Osteocyte (in vitro differentiated cells): ENCODE results near the gene RIMBP2. TPM values are rescaled to one million over a fixed set of nuclear protein-coding genes. Genes with fewer than 3 reads are reported as not detected.

ENCODE experiments used
- DNase-seq: peaks from one replicate; pipeline ENCODE4 v3.0.0; 2021; ENCODE audit warnings: mixed read lengths; ENCODE audit not compliant: unreplicated experiment; ENCODE audit errors: extremely low spot score
- H3K27ac Mint-ChIP-seq: one replicate; pipeline ENCODE4 v1.8.0; 2021; ENCODE audit warnings: mild to moderate bottlenecking, mixed read lengths; ENCODE audit not compliant: unreplicated experiment
- H3K27me3 Mint-ChIP-seq: one replicate; pipeline ENCODE4 v1.8.0; 2021; ENCODE audit warnings: mixed read lengths; ENCODE audit not compliant: unreplicated experiment
- H3K36me3 Mint-ChIP-seq: one replicate; pipeline ENCODE4 v1.8.0; 2021; ENCODE audit warnings: mixed read lengths; ENCODE audit not compliant: unreplicated experiment
- H3K4me1 Mint-ChIP-seq: one replicate; pipeline ENCODE4 v1.8.0; 2021; ENCODE audit warnings: mixed read lengths; ENCODE audit not compliant: unreplicated experiment
- H3K4me3 Mint-ChIP-seq: one replicate; pipeline ENCODE4 v1.8.0; 2021; ENCODE audit warnings: mild to moderate bottlenecking, moderate library complexity, mixed read lengths; ENCODE audit not compliant: unreplicated experiment
- H3K9me3 Mint-ChIP-seq: one replicate; pipeline ENCODE4 v1.8.0; 2021; ENCODE audit warnings: mixed read lengths; ENCODE audit not compliant: unreplicated experiment
- total RNA-seq: library from RNA; stranded (reverse); gene quantifications from 2 replicates; pipeline ENCODE4 v1.2.1, GENCODE V29; 2021
- TF ChIP-seq, protein P1 (sequence below): fragments of 200-600 bp; sonication (generic); IDR thresholded peaks from 2 replicates; pipeline ENCODE4 v1.5.0; 2021; ENCODE audit warnings: antibody characterized with exemption, mild to moderate bottlenecking, moderate library complexity

The RIMBP2 gene
- total RNA-seq, 1 donor from 2014 or later: 0.13 TPM

DNA sequence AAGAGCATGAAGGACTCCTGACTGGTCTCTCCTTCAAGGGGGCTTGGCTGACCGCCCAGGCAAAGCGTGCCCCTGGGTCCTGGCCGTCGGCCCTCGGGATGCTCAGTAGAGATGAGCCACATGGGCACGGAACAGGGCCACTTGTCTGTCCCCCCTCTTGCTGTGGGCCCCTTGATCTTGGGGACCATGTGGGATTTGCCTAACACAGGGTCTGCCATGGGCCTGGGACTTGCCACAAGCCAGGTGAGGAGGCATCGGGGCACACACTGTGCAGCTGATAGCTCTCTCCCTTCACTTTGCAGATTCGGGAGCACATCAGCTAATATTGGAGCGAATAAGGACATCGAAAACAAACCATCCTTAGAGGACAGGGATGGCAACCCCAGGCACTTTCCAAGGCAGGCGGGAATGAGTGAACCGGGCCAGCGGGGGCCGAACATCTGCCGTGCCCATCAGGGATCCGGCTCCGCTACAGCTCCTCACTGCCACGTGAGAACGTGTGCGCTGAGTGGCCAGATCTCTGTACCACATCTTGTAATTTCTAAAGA is 290.3 kb downstream of the RIMBP2 start:
- Mint-ChIP-seq H3K4me3 (no peak overlapping the region), H3K36me3 (no peaks in the 10 kb centered on the region), H3K27ac (no peak overlapping the region), H3K4me1 (no peaks in the 10 kb centered on the region), H3K9me3 (no peaks in the 10 kb centered on the region), H3K27me3 (no peaks in the 10 kb centered on the region)
- TF ChIP-seq, protein P1, sequence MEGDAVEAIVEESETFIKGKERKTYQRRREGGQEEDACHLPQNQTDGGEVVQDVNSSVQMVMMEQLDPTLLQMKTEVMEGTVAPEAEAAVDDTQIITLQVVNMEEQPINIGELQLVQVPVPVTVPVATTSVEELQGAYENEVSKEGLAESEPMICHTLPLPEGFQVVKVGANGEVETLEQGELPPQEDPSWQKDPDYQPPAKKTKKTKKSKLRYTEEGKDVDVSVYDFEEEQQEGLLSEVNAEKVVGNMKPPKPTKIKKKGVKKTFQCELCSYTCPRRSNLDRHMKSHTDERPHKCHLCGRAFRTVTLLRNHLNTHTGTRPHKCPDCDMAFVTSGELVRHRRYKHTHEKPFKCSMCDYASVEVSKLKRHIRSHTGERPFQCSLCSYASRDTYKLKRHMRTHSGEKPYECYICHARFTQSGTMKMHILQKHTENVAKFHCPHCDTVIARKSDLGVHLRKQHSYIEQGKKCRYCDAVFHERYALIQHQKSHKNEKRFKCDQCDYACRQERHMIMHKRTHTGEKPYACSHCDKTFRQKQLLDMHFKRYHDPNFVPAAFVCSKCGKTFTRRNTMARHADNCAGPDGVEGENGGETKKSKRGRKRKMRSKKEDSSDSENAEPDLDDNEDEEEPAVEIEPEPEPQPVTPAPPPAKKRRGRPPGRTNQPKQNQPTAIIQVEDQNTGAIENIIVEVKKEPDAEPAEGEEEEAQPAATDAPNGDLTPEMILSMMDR: no peak
- DNase-seq: peak; percentile 84

DNA sequence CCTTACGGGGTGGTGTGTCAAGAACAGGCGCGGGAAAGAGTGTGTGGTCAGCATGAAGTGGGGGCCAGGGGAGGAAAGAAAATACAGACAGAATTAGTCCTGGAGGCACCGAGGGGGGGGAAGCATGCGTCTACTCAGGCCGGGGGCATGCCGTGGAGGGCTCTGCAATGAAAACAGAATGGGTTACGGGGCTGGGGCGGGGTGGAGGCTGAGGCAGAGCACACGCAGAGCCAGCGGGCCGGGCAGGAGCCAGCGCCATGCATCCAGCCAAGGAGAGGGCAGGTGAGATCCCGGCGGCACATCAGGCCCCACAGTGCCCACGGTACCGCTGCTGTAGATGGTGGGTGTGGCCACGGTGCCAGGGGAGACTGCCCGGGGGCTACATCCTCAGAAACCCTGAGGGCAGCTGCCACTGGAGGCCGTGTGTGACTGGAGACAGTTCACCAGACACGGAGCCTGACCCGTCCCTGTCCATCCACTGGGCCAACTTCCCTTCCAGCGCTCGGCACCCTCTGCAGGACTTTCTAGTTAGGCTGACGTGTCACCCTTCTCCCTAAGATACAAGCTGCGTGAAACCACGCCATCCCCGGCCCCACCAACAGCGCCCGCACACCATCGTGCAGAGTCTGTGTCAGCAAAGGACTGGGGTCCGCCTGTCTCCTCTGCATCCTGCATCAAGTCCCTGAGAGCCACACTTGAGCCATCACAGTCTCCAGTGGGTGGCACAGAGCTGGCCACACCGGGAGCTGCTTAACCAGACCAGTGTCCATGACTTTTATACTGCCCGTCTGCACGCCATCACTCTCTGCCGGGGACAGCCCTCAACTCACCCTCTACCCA is 291.0 kb downstream of the RIMBP2 start:
- Mint-ChIP-seq H3K36me3 (no peaks in the 10 kb centered on the region), H3K4me3 (no peak overlapping the region), H3K4me1 (no peaks in the 10 kb centered on the region)

DNA sequence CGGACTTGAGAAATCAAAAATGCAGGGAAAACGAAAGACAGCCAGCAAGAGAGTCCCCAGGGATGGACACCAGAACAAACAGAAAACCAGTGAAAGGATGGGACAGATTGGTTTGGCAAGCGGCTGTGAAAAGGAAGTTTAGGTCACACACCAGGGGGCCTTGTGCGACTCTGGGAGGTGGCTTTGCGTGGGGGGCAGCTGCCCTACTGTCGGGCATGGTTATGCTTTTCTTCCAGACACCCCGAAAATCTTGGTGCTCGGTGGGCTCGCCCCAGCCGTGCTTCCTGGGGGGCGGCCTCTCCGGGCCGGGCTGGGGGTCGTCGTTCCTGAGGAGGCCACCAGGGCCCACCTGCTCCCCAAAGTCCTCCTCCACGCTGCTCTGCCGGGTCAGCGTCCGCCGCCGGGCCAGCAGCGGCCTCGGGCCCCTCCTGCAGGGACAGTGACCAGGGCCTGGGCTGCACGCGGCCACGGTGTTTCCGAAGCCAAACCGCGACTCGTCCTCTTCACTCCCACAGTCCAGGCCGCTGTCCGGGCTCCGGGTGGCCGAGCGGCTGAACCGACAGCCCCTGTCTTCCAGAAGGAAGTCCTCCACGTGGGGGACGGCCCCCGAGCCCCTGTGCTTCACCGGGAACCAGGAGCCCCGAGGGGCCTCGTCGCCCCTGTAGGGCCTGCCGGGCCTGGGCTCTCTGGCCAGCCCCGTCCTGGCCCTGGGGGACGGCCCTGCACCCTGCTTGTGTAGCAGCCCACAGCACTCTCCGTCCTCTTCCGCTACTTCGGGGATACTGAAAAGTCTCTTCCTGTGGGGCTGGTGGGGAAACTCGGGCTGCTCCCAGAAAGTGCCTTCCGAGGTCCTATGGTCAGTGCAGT is 291.9 kb downstream of the RIMBP2 start:
- peak; percentile 83 for DNase-seq
- H3K27ac Mint-ChIP-seq: no peak overlapping the region
- H3K36me3 Mint-ChIP-seq: no peaks in the 10 kb centered on the region
- no peak overlapping the region for H3K4me3 Mint-ChIP-seq
- no peaks in the 10 kb centered on the region for H3K9me3 Mint-ChIP-seq
- H3K4me1 Mint-ChIP-seq: no peaks in the 10 kb centered on the region
- TF ChIP-seq, protein P1: no peak
- no peaks in the 10 kb centered on the region for H3K27me3 Mint-ChIP-seq

More for the DNA sequence above, 291.0 kb downstream of the RIMBP2 start:
- no peak overlapping the region for H3K27ac Mint-ChIP-seq
- DNase-seq: peak; percentile 77
- H3K27me3 Mint-ChIP-seq: no peaks in the 10 kb centered on the region
- no peaks in the 10 kb centered on the region for H3K9me3 Mint-ChIP-seq
- TF ChIP-seq, protein P1: no peak

DNA sequence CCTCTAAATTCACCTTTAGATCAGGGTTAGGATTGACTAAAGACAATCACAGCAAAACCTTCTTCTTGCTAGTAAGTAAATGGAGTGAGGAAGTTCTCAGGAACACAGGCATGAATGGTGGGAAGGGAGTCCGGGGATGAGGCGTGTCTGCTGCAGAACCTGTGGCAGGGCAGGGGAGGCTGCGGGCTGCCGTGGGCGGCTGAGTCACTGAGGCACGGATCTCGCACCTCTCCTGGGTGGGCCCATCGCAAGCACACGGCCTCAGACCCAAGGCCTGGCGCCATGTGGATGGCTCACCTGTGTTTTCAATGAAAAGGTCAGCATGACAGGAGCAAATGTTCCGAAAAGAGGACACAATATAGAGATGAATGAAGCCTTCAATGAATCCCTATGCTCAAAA is 293.0 kb downstream of the RIMBP2 start:
- H3K4me3 Mint-ChIP-seq: no peak overlapping the region
- H3K36me3 Mint-ChIP-seq: no peaks in the 10 kb centered on the region
- peak; percentile 48 for DNase-seq
- H3K9me3 Mint-ChIP-seq: no peaks in the 10 kb centered on the region
- TF ChIP-seq, protein P1: no peak
- H3K4me1 Mint-ChIP-seq: no peaks in the 10 kb centered on the region
- no peak overlapping the region for H3K27ac Mint-ChIP-seq
- no peaks in the 10 kb centered on the region for H3K27me3 Mint-ChIP-seq

DNA sequence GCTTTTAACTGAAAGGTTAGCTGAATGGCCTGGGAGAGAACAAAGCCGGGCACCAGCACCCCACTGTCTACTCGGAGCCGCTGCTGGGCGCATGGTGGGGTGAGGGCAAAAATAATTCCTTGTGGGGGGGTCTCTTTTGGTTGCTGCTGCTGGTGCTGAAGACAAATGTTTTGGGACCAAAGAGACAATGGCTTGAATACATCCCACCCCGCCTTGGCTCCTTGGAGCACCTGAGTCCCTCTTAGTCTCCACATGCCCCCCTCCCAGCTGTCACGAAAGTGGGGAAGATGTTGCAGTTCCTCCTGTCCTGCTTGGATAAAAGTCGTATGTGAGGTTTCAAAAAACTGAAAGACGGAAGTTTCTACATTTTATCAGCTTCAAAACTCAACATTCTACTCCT is 293.4 kb downstream of the RIMBP2 start:
- no peak for DNase-seq
- Mint-ChIP-seq H3K4me1 (no peaks in the 10 kb centered on the region), H3K36me3 (no peaks in the 10 kb centered on the region), H3K9me3 (peaks cover 2% of the 10 kb centered on the region), H3K4me3 (no peak overlapping the region), H3K27me3 (no peaks in the 10 kb centered on the region), H3K27ac (no peak overlapping the region)
- TF ChIP-seq, protein P1: no peak
